BJ (cell line): Measurements from ENCODE around the gene R3HDM4. TPM values are rescaled to one million over a fixed set of nuclear protein-coding genes. Genes with fewer than 3 reads are reported as not detected.

Experiments used
- CTCF ChIA-PET: fragments of 350-600 bp; formaldehyde crosslinking; extraction: SDS; loops from one replicate; lab custom pipeline; 2021; ENCODE audit warnings: antibody characterized with exemption, inconsistent platforms; lab: Yijun Ruan, JAX
- POLR2A ChIA-PET: fragments of 300-600 bp; sonication (Branson Sonifier 250); formaldehyde crosslinking; extraction: SDS; loops from one replicate; lab custom pipeline; 2021; ENCODE audit warnings: antibody characterized with exemption; lab: Charles Lee
- DNase-seq: peaks from one replicate; pipeline ENCODE4 v3.0.0-alpha.2; 2011; ENCODE audit warnings: low read depth
- H3K27me3 ChIP-seq: 2 replicates; pipeline ENCODE4 v1.6.0; 2011; ENCODE audit warnings: low read length; ENCODE audit not compliant: control insufficient read depth, insufficient read depth
- H3K36me3 ChIP-seq: 2 replicates; pipeline ENCODE4 v1.5.1; 2011; ENCODE audit warnings: low read length; ENCODE audit not compliant: control insufficient read depth, insufficient read depth
- H3K4me3 ChIP-seq: 2 replicates; pipeline ENCODE4 v1.5.1; 2011; ENCODE audit warnings: low read depth, mild to moderate bottlenecking, control low read depth, low read length
- polyA plus RNA-seq: library from polyadenylated mRNA; depleted of rRNA; stranded (reverse); fragments of >200 nt; gene quantifications from 2 replicates; pipeline ENCODE4 v1.2.3, GENCODE V29; 2011
- TF ChIP-seq, protein P1 (sequence below): IDR thresholded peaks from 2 replicates; pipeline ENCODE4 v1.5.1; 2011; ENCODE audit warnings: low read depth, mild to moderate bottlenecking, control low read depth, inconsistent platforms, low read length, moderate library complexity; ENCODE audit not compliant: insufficient read depth

R3HDM4 gene
- polyA plus RNA-seq, 1 experiment = 46.6 TPM

DNA sequence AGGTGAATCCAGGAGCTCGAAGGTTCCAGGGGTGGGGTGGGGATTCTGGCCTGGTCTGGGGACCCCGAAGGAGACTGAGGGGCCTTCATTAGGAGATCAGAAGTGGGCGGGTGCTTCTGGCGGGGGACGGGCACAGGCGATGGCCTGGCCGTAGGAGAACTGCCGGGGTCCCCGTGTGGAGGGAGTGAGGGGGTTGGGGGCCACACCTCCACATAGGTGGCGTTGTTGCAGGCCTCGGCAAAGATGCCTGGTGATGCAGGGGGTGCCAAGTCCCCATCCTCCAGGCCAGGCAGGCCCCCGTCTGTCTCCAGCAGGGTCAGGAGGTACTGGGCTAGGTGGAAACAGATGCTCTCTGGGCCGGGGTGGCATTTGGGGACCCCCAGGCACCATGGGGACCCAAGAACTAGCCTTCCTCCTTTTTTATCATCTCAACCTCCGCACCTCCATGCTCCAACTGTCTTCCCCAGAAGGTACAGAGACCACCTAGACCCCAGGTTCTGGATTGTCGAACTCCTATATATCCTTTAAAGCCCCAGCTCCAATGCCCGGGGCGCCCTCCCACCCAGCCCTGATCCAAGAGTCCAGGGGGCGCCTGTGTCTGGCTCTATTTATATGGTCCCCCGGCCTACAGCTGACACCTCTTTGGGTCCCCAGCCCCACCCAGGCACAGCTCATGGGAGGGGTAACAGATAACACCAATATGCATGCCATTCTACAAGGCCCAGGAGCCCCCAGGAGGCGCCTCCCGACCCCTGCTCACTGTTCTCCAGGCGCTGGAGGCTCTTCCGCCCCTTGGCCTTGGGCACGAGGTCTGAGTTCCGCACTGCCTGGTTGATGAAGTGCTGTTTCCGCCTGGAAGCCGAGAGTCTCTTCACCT lies 11.6 kb downstream of the R3HDM4 start:
- TF ChIP-seq, protein P1, sequence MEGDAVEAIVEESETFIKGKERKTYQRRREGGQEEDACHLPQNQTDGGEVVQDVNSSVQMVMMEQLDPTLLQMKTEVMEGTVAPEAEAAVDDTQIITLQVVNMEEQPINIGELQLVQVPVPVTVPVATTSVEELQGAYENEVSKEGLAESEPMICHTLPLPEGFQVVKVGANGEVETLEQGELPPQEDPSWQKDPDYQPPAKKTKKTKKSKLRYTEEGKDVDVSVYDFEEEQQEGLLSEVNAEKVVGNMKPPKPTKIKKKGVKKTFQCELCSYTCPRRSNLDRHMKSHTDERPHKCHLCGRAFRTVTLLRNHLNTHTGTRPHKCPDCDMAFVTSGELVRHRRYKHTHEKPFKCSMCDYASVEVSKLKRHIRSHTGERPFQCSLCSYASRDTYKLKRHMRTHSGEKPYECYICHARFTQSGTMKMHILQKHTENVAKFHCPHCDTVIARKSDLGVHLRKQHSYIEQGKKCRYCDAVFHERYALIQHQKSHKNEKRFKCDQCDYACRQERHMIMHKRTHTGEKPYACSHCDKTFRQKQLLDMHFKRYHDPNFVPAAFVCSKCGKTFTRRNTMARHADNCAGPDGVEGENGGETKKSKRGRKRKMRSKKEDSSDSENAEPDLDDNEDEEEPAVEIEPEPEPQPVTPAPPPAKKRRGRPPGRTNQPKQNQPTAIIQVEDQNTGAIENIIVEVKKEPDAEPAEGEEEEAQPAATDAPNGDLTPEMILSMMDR = no peak
- DNase-seq = no peak
- Histone ChIP-seq H3K4me3 (no peak overlapping the region), H3K36me3 (peaks cover 25% of the 10 kb centered on the region), H3K27me3 (no peaks in the 10 kb centered on the region)
- ChIA-PET CTCF (no interaction called here), POLR2A (no interaction called here)

DNA sequence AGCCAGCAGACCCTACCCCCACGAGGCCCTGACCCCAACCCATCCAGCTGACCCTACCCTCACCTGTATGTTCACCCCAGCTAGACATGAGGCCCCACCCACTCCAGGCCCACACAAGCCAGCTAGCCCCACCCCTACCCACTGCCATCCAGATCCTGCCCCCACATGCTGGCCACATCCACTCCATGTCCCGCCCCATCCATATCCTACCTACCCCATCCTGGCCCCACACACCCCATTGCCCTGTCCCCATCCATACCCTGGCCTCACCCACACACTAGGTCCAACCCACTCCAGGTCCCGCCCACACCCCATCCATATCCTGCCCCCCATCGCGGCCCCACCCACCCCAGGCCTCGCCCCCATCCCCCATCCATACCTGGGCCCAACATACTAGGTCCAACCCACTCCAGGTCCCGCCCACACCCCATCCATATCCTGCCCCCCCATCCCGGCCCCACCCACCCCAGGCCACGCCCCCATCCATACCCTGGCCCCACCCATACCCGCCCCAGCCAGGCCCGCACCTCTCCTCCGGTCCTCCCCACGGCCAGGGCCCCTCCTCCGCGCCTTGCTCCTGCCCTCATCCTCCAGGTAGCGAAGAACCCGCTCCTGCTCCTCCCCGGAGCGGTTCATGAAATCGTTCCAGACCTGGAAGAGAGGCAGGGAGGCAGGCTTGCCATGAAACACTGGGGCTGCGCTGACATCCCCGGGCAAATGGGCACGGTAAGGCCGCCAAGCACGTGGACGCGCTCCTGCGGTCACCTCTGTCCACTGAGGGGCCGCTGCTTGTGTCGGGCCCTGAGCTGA lies 12.5 kb downstream of the R3HDM4 start:
- Histone ChIP-seq H3K36me3 (peaks cover 25% of the 10 kb centered on the region), H3K4me3 (no peak overlapping the region), H3K27me3 (no peaks in the 10 kb centered on the region)
- DNase-seq = no peak
- POLR2A ChIA-PET = no interaction called here
- CTCF ChIA-PET = interaction anchor here (1.2 kb wide), 1 partner anchor 9 kb away, joined by 3 read pairs; no protein-coding TSS in a partner anchor
- TF ChIP-seq, protein P1 = no peak

DNA sequence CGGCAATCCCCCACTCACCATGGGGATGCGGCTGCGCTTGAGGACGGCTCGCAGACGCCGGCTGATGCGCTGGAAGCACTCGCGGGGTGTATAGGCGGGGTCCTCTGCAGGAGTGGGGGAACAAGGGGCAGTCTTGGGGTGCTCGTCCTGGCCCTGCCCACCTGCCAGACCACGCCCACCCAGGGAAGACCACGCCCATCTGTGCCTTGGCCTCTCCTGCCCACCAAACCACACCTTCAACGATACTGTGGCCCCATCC lies 13.0 kb downstream of the R3HDM4 start:
- CTCF ChIA-PET = interaction anchor here (1.2 kb wide), 1 partner anchor 10 kb away, joined by 3 read pairs; no protein-coding TSS in a partner anchor
- H3K4me3 ChIP-seq = no peak overlapping the region

GRCh38 chr19:899336-900042 lies 13.5 kb downstream of the R3HDM4 start:
- no peaks in the 10 kb centered on the region for H3K27me3 ChIP-seq
- no peak overlapping the region for H3K4me3 ChIP-seq
- TF ChIP-seq, protein P1 = no peak
- ChIA-PET CTCF (interaction anchor here (1.2 kb wide), 1 partner anchor 10 kb away, joined by 3 read pairs; no protein-coding TSS in a partner anchor), POLR2A (no interaction called here)
- DNase-seq = no peak
- H3K36me3 ChIP-seq = peaks cover 25% of the 10 kb centered on the region

More for the DNA sequence above, 13.0 kb downstream of the R3HDM4 start:
- peaks cover 25% of the 10 kb centered on the region for H3K36me3 ChIP-seq
- no peaks in the 10 kb centered on the region for H3K27me3 ChIP-seq
- no peak for DNase-seq
- TF ChIP-seq, protein P1 = no peak
- POLR2A ChIA-PET = no interaction called here
